Tracheal epithelial cell (primary cell): Measurements from ENCODE around the gene SLN. TPM values are rescaled to one million over a fixed set of nuclear protein-coding genes. Genes with fewer than 3 reads are reported as not detected.

Source experiments
- total RNA-seq: library from RNA; depleted of rRNA; stranded (reverse); fragments of >200 nt; gene quantifications from 2 replicates; pipeline ENCODE4 v1.2.1, GENCODE V29; 2014

Gene SLN
- total RNA-seq, result 1.4 TPM in 1 of 2 replicates, not detected in the other

DNA sequence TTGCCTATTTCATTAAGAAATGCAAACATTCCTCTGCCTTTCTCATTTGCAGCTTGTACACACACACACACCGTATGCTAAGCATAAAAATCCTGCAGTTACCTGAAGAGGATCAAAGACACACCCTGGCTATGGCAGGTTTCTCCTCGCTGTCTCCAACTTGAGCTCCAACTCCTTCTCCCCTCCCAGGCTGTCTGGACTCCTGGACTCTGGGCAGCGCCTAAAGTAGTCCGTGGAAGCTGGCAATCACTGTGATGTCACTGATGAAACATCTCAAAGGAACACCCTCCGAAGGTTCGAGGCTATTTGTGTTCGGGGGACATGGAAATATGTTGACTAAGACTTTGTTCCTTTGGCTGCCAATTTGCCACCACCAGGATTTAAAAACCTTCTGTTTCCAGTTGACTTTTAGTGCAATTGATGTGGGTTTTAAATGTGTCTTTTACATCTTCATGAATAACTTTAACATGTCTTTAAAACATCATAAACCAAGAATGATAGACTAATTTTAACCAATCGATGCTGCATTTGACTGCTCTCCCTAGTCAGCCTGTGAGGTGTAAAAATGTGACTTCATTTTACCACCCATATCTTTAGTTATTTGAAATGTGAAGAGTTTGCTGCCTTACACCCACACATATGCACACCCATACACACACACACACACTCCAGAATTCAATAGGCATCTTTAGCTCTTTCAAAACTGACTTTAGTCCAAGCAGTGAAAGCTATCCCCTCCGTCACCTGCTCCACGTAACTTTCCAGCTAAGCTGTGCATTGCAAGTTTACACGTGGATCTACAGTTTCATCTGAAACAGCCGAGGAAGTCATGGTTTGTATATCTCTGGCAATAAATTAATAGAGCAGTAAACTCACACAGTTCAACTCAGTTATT, at the start of gene SLN:
Gene SLN, minus strand, starts transcription at position 196 of the 895 bp plus-strand sequence.

Other genes starting within 250 kb of the SLN start
- 5.1 and 8.7 TPM in 2 replicates for gene ALKBH8, start 146.3 kb downstream of the SLN start, total RNA-seq
- under 0.01 TPM in 1 of 2 replicates, not detected in the other for gene ELMOD1, start 120.9 kb downstream of the SLN start, total RNA-seq
- gene SLC35F2, start 146.7 kb upstream of the SLN start, total RNA-seq, result 58.8 and 67.2 TPM in 2 replicates
- gene RAB39A, start 216.4 kb upstream of the SLN start, total RNA-seq, result not detected in 2 replicates